Pancreas (tissue), 10 donors: Measurements from ENCODE around the gene TNFAIP8L3. TPM values are rescaled to one million over a fixed set of nuclear protein-coding genes. Genes with fewer than 3 reads are reported as not detected.

Source experiments
- ATAC-seq, 4 donors: fragments of 200-7000 bp; cut with Tn5 transposase; one replicate each; pipeline versions ENCODE4 v1.8.0 to v1.9.1; 2020; ENCODE audit warnings: mild to moderate bottlenecking in 4 of 4, moderate library complexity in 4 of 4
- DNase-seq, 6 donors: peaks; one replicate each; pipeline ENCODE4 v3.0.0-alpha.2; 2020
- FAIRE-seq: peaks from 2 replicates; lab custom pipeline; 2012; peaks lifted over from hg19 to GRCh38; lab: Jason Lieb, UNC
- H3K27ac ChIP-seq, 4 donors: fragments of 200-600 bp; sonication (generic); 1 replicate in 3 of 4; 2 replicates in 1 of 4; pipeline versions ENCODE4 v1.5.0 to v1.8.0; 2020
- H3K27me3 ChIP-seq, 4 donors: fragments of 200-600 bp; one replicate each; pipeline ENCODE4 v1.8.0; 2021
- H3K36me3 ChIP-seq, 3 donors: fragments of 200-600 bp; sonication (generic) in 1 of 3; one replicate each; pipeline versions ENCODE4 v1.5.0 to v1.8.0; 2020 to 2021
- H3K4me1 ChIP-seq, 3 donors: fragments of 200-600 bp; one replicate each; pipeline ENCODE4 v1.8.0; 2021
- H3K4me3 ChIP-seq, 4 donors: fragments of 200-600 bp; sonication (generic) in 2 of 4; one replicate each; pipeline versions ENCODE4 v1.5.0 to v1.8.0; 2020 to 2021
- H3K9me3 ChIP-seq, 4 donors: fragments of 200-600 bp; one replicate each; pipeline ENCODE4 v1.8.0; 2021
- WGBS, 2 donors: extraction: QIAGEN DNeasy Blood & Tissue Kit; methylation state at CpG; one replicate each; pipeline ENCODE4 v1.1.7; 2013; 5-methylcytosine and 5-hydroxymethylcytosine counted together
- intact Hi-C, 3 donors: fragments of 100-400 bp; cut with DNase I; formaldehyde crosslinking; loops; one replicate each; pipeline versions ENCODE4 v1.11.1 to v1.14.2; 2022
- polyA plus RNA-seq, 2 donors: library from polyadenylated mRNA; stranded (reverse); fragments of 200-250 nt; gene quantifications; one replicate each; pipeline ENCODE4 v1.2.3, GENCODE V29; 2013
- total RNA-seq, 6 donors: library from RNA; stranded (reverse); fragmentation: NEBNext Ultra II Directional in 4 of 6; extraction: Animal tissue kit (Norgen Biotek cat#: 25700) in 4 of 6; gene quantifications; one replicate each; pipeline versions ENCODE4 v1.2.1 to v1.2.4, GENCODE V29; 2021 to 2023
- TF ChIP-seq, protein P1 (sequence below), 4 donors: fragments of 200-600 bp; sonication (generic) in 3 of 4; IDR thresholded peaks; one replicate each; pipeline versions ENCODE4 v1.5.0 to v1.8.0; 2021; ENCODE audit warnings: antibody characterized with exemption in 4 of 4
- donor health status: healthy with polysubstance abuse.
- donor health status: DM: no; HTN: no; CAD: no; lungs with moderate emphysema.
- donor health status: DM: no; HTN: no; CAD: no.
- donor health status: control.
- donor health status: control.
- donor health status: Bipolar disorder and iron deficiency.
- donor health status: DM: yes; HTN: yes; CAD: no.
- donor health status: DM: no; HTN: no; CAD: no.
- donor health status: DM: no; HTN: no; CAD: no.
- donor health status: DM: yes; HTN: yes; CAD: no.

Gene TNFAIP8L3
- total and polyA plus RNA-seq, 8 donors, result 0.09 to 1.8 (median 0.72) TPM

DNA sequence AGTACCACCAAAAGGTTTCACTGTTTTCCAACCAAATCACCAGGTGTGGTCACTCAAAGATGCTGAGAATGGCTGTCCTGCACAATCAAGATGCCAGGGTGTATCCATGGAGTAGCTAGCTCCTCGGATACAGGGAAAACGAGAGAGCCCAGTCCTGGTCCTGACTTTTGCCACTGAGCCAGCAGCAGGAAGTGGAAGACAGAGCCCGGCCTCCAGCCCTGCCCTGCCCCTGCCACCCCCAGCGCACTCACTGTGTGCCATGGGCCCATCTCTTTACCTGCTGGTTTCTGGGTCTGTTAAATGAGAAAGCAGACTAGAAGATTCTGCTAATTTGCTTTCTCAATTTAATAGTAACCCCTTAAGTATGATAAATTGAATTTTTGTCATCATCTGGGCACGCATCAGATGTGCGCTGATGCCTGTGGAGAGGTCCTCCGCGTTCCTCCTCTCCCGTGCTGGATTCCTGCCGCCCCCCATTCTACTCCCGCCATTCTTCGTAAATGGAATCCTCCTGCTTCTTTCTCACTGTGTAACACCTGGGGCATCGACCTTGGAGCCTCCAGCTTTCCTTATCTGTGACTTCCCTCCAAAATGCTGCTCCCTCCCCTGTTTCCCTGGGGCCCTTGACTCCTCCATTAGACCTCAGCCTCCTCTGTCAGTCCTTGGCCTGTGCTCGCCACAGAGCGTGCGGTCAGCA lies 18.0 kb downstream of the TNFAIP8L3 start:
- H3K36me3 ChIP-seq, result no peaks in the 10 kb centered on the region
- 84 to 89% methylated on average over 16 of the region's 16 CpGs for WGBS, 2 donors
- no peak overlapping the region for H3K4me3 ChIP-seq
- FAIRE-seq, result no peak
- H3K27me3 ChIP-seq, result no peaks in the 10 kb centered on the region
- ATAC-seq, result no peak
- intact Hi-C loops, result no loop called here
- no peaks in the 10 kb centered on the region for H3K9me3 ChIP-seq
- TF ChIP-seq, protein P1, sequence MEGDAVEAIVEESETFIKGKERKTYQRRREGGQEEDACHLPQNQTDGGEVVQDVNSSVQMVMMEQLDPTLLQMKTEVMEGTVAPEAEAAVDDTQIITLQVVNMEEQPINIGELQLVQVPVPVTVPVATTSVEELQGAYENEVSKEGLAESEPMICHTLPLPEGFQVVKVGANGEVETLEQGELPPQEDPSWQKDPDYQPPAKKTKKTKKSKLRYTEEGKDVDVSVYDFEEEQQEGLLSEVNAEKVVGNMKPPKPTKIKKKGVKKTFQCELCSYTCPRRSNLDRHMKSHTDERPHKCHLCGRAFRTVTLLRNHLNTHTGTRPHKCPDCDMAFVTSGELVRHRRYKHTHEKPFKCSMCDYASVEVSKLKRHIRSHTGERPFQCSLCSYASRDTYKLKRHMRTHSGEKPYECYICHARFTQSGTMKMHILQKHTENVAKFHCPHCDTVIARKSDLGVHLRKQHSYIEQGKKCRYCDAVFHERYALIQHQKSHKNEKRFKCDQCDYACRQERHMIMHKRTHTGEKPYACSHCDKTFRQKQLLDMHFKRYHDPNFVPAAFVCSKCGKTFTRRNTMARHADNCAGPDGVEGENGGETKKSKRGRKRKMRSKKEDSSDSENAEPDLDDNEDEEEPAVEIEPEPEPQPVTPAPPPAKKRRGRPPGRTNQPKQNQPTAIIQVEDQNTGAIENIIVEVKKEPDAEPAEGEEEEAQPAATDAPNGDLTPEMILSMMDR (IDR thresholded peaks at IDR 0.05), result no peak
- no peak overlapping the region for H3K27ac ChIP-seq
- no peaks in the 10 kb centered on the region for H3K4me1 ChIP-seq
- no peak for DNase-seq

DNA sequence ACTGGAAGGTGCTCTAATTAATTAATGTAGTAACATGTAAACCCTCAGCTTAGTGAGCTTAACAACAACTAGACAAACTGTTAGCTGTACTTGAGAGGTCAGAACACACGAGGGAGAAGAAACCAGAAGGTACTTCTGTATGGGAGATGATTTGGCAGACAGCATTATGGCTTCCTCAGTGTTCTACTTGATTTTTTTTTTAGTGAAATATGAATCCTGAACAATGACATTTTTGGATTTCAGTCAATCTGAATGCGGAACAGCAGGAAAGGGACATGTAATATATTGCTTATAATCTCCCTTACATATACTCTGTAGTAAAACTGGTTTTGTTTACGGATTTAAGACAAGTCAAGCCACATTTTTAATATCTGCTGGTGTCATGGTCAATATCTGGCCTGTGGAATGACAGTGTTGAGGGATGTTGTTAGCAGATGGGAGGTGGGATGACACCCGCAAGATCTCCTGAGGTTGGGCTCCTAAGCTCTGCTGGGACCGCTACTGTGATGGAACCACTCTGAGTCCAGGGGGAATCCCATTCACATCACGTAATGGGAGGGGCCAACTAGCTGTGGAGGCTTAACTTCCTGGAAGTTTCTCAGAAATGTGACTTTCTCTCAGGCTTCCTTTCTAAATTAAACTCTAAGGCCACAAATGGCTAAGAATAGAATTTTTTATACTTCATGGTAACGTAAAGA lies 18.7 kb downstream of the TNFAIP8L3 start:
- 81 to 82% methylated on average over 7 of the region's 7 CpGs for WGBS, 2 donors
- Histone ChIP-seq H3K36me3 (no peaks in the 10 kb centered on the region), H3K4me3 (no peak overlapping the region), H3K9me3 (no peaks in the 10 kb centered on the region), H3K27me3 (no peaks in the 10 kb centered on the region), H3K27ac (no peak overlapping the region), H3K4me1 (no peaks in the 10 kb centered on the region)
- ATAC-seq (no peak), FAIRE-seq (no peak), DNase-seq (no peak)
- TF ChIP-seq, protein P1 (IDR thresholded peaks at IDR 0.05), result no peak
- intact Hi-C loops, result no loop called here

DNA sequence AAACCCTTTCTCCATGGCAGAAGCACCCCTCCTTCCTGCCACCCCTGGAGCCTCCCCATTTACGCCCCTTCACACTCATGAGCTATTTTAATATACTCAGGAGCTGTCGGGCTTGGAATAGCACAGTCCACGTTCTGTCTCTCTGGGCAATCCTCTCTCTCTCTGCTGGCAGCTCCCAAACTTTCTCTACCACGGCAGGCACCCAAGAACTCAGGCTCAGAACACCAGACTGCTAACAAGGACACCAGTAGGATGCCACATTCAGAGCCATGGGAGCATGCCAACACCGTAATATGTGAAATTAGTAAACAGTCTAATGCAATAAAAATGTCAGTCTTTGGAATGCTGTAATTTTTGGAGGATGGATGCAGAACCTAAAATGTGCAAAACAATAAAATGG lies 19.3 kb downstream of the TNFAIP8L3 start:
- no peak overlapping the region for H3K27ac ChIP-seq
- H3K27me3 ChIP-seq, result no peaks in the 10 kb centered on the region
- intact Hi-C loops, result no loop called here
- WGBS, 2 donors, result 58 to 67% methylated on average over 5 of the region's 5 CpGs
- no peak for FAIRE-seq
- ATAC-seq, result peak in 1 of 4 donors; percentile 46
- H3K4me3 ChIP-seq, result no peak overlapping the region
- no peak for DNase-seq
- H3K36me3 ChIP-seq, result no peaks in the 10 kb centered on the region
- TF ChIP-seq, protein P1 (IDR thresholded peaks at IDR 0.05), result no peak
- H3K9me3 ChIP-seq, result no peaks in the 10 kb centered on the region
- no peaks in the 10 kb centered on the region for H3K4me1 ChIP-seq

DNA sequence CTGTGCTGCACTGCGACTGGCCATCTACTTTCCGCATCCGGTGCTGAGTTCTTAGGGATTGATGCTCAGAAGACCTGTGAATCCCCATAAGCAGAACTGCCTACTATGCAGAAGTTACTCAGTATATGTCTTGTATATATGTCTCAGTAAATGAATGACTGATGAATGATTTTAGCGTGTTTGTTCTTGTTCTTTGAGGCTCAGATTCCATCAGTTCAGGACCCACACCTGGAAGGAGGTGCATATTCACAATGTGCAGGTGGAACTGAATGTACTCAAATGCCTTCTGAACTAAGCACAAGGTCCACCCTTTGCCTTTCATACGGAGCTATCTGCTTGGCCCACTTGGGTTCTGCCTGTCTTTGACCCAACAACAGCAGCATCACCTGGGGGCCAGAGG lies 19.8 kb downstream of the TNFAIP8L3 start:
- H3K4me3 ChIP-seq, result no peak overlapping the region
- ATAC-seq (no peak), FAIRE-seq (no peak), DNase-seq (no peak)
- no peaks in the 10 kb centered on the region for H3K27me3 ChIP-seq
- H3K27ac ChIP-seq, result no peak overlapping the region
- TF ChIP-seq, protein P1 (IDR thresholded peaks at IDR 0.05), result no peak
- H3K9me3 ChIP-seq, result no peaks in the 10 kb centered on the region
- H3K4me1 ChIP-seq, result no peaks in the 10 kb centered on the region
- intact Hi-C loops, result no loop called here
- WGBS, 2 donors, result 83 to 87% methylated on average over 5 of the region's 5 CpGs
- H3K36me3 ChIP-seq, result no peaks in the 10 kb centered on the region

DNA sequence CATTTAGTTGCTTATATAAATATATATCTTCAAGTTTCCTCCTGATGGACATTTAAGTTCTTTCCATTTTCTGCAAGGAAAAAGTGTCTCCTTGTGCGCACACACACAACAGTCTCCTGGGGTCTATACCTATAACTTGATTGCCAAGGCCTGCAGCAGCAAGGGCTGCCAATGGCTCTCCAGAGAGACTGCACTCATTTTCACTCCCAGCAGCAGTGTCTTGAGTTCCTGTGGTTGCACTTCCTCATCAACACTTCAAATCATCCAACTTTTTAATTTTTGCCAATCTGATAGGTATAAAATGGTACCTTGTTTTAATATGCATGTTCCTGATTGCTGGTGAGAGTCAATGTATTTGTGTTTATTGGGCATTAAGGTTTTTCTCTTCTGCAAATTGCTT lies 23.1 kb downstream of the TNFAIP8L3 start:
- Histone ChIP-seq H3K9me3 (no peaks in the 10 kb centered on the region), H3K4me3 (no peak overlapping the region), H3K27me3 (no peaks in the 10 kb centered on the region), H3K36me3 (no peaks in the 10 kb centered on the region), H3K27ac (no peak overlapping the region), H3K4me1 (no peaks in the 10 kb centered on the region)
- WGBS, 2 donors, result 35 to 43% methylated on average over 1 of the region's 1 CpG
- TF ChIP-seq, protein P1 (IDR thresholded peaks at IDR 0.05), result no peak
- no peak for FAIRE-seq
- intact Hi-C loops, result no loop called here
- no peak for ATAC-seq
- DNase-seq, result no peak
